ENCODE results near the gene HEATR9.

The HEATR9 gene

DNA sequence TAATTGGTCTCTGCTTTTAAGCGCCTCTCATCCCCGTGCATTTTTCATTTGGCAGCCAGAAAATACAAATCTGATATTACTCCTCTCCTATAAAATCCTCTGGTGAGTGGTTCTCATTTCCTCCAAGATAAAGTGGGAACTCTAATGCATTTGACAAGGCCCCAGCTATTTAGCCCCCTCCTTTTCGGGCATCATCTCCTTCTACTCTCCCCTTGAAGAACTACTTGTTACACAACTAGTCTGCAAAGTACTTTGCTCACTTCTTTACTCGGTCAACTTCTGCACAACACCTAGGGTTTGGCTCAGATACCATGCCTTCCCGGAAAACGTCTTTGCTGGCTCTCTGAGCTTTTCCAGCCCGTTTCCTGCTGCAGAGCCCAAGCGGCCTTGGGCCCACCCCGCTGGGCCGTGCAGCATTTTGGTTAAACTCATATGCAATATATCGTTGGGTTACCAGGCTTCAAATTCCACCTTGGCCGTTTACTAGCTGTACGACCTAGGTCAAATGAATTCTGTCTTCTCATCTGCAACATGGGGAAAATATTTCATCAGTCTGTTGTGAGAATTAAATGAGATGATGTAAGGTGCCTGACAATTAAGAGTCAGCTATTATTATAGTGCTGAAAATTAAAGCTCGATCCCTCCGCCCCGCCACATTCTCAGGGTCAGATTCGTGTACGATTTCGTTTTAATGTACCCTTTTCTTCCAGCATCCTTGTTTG, 60.3 kb downstream of the HEATR9 start:
- no peak for DNase-seq

- no peak for DNase-seq
Observed at GRCh38 chr17:35807371-35808144, 61.1 kb downstream of the HEATR9 start.

Measured in CD4-positive, alpha-beta T cell treated with Interleukin-17A for 4 hours (primary cell).